C4-2B (cell line): ENCODE data around the gene HIRA.
"Not testable (repeated sequence)": the region's sequence is repeated elsewhere in the genome, so short reads cannot be mapped to it uniquely, and the experiment has no call there.

ENCODE experiments used
- ZFX ChIP-seq: fragments of 450-650 bp; IDR thresholded peaks from 2 replicates; pipeline ENCODE4 v1.6.1; 2017
- TF ChIP-seq, protein P1 (sequence below): fragments of 450-650 bp; conservative IDR thresholded peaks from 2 replicates; pipeline ENCODE4 v1.5.1; 2017; ENCODE audit warnings: mild to moderate bottlenecking

DNA sequence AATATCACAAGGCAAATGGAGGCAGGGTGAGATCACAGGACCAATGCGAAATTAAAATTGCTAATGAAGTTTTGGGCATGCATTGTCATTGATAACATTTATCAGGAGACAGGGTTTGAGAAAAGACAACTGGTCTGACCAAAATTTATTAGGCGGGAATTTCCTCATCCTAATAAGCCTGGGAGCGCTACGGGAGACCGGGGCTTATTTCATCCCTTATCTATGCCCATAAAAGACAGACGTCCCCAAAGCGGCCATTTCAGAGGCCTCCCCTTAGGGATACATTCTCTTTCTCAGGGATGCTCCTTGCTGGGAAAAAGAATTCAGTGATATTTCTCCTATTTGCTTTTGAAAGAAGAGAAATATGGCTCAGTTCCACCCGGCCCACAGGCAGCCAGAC, 111.4 kb downstream of the HIRA start:
- TF ChIP-seq, protein P1, sequence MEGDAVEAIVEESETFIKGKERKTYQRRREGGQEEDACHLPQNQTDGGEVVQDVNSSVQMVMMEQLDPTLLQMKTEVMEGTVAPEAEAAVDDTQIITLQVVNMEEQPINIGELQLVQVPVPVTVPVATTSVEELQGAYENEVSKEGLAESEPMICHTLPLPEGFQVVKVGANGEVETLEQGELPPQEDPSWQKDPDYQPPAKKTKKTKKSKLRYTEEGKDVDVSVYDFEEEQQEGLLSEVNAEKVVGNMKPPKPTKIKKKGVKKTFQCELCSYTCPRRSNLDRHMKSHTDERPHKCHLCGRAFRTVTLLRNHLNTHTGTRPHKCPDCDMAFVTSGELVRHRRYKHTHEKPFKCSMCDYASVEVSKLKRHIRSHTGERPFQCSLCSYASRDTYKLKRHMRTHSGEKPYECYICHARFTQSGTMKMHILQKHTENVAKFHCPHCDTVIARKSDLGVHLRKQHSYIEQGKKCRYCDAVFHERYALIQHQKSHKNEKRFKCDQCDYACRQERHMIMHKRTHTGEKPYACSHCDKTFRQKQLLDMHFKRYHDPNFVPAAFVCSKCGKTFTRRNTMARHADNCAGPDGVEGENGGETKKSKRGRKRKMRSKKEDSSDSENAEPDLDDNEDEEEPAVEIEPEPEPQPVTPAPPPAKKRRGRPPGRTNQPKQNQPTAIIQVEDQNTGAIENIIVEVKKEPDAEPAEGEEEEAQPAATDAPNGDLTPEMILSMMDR = not testable (repeated sequence)
- not testable (repeated sequence) for TF ChIP-seq ZFX
